WTC11 (cell line): Measurements from ENCODE around the gene UBE2S. TPM values are rescaled to one million over a fixed set of nuclear protein-coding genes. Genes with fewer than 3 reads are reported as not detected.
"Not testable (repeated sequence)": the region's sequence is repeated elsewhere in the genome, so short reads cannot be mapped to it uniquely, and the experiment has no call there.

Experiments used
- ATAC-seq: fragments of 200-7000 bp; cut with Tn5 transposase; 2 replicates; pipeline ENCODE4 v1.10.0; 2021; ENCODE audit warnings: mild to moderate bottlenecking, moderate library complexity
- CTCF ChIA-PET: fragments of 300-600 bp; sonication (Branson Sonifier 250); formaldehyde crosslinking; loops from one replicate; lab custom pipeline; 2021; ENCODE audit warnings: antibody characterized with exemption; lab: Charles Lee
- POLR2A ChIA-PET: fragments of 350-600 bp; sonication (Branson Sonifier 250); formaldehyde crosslinking; loops from one replicate; lab custom pipeline; 2021; ENCODE audit warnings: antibody characterized with exemption; lab: Charles Lee
- DNase-seq: peaks from one replicate; pipeline ENCODE4 v3.0.0; 2021; ENCODE audit warnings: low spot score
- H3K27ac Mint-ChIP-seq: 2 replicates; pipeline ENCODE4 v1.8.0; 2021; ENCODE audit warnings: mixed read lengths
- H3K27me3 Mint-ChIP-seq: 2 replicates; pipeline ENCODE4 v1.8.0; 2021; ENCODE audit warnings: low read depth, mild to moderate bottlenecking, moderate library complexity, mixed read lengths
- H3K36me3 Mint-ChIP-seq: 2 replicates; pipeline ENCODE4 v1.8.0; 2021; ENCODE audit warnings: mixed read lengths
- H3K4me1 Mint-ChIP-seq: 2 replicates; pipeline ENCODE4 v1.8.0; 2022; ENCODE audit warnings: mixed read lengths
- H3K4me3 Mint-ChIP-seq: 2 replicates; pipeline ENCODE4 v1.8.0; 2021; ENCODE audit warnings: mild to moderate bottlenecking, moderate library complexity, mixed read lengths
- H3K9me3 Mint-ChIP-seq: 2 replicates; pipeline ENCODE4 v1.8.0; 2021; ENCODE audit warnings: mixed read lengths
- CBFB ChIP-seq: sonication (generic); formaldehyde crosslinking; IDR thresholded peaks from 2 replicates; pipeline ENCODE4 v1.8.1; 2022; ENCODE audit warnings: mild to moderate bottlenecking, low read depth, missing genetic modification reagents
- ESRRA ChIP-seq: sonication (generic); formaldehyde crosslinking; IDR thresholded peaks from 2 replicates; pipeline ENCODE4 v1.8.1; 2022; ENCODE audit warnings: mild to moderate bottlenecking, missing genetic modification reagents, borderline replicate concordance
- FOXP1 ChIP-seq: sonication (generic); formaldehyde crosslinking; IDR thresholded peaks from 2 replicates; pipeline ENCODE4 v1.8.0; 2022; ENCODE audit warnings: missing genetic modification reagents, mild to moderate bottlenecking, moderate library complexity, borderline replicate concordance
- GTF2I ChIP-seq: fragments of 250-450 bp; sonication (Bioruptor Pico); conservative IDR thresholded peaks from 2 replicates; pipeline ENCODE4 v1.4.0; 2021; ENCODE audit warnings: mild to moderate bottlenecking
- IRF2 ChIP-seq: sonication (generic); formaldehyde crosslinking; IDR thresholded peaks from 2 replicates; pipeline ENCODE4 v1.8.0; 2022; ENCODE audit warnings: low read depth, missing genetic modification reagents, borderline replicate concordance
- JAZF1 ChIP-seq: fragments of 250-450 bp; sonication (Bioruptor Pico); IDR thresholded peaks from 2 replicates; pipeline ENCODE4 v1.9.0; 2021; ENCODE audit warnings: moderate library complexity, mild to moderate bottlenecking, inconsistent platforms
- NFATC4 ChIP-seq: fragments of 250-450 bp; sonication (Bioruptor Pico); IDR thresholded peaks from 2 replicates; pipeline ENCODE4 v1.9.0; 2021; ENCODE audit warnings: mild to moderate bottlenecking
- NR3C1 ChIP-seq: sonication (generic); formaldehyde crosslinking; conservative IDR thresholded peaks from 2 replicates; pipeline ENCODE4 v1.8.1; 2023; ENCODE audit warnings: low read depth, mild to moderate bottlenecking, missing genetic modification reagents
- SOX15 ChIP-seq: fragments of 250-450 bp; sonication (Bioruptor Pico); IDR thresholded peaks from 2 replicates; pipeline ENCODE4 v1.9.0; 2021; ENCODE audit warnings: mild to moderate bottlenecking
- ZNF232 ChIP-seq: sonication (generic); formaldehyde crosslinking; IDR thresholded peaks from 2 replicates; pipeline ENCODE4 v1.8.0; 2022; ENCODE audit warnings: mild to moderate bottlenecking, missing genetic modification reagents
- ZNF396 ChIP-seq: fragments of 250-450 bp; sonication (Bioruptor Pico); IDR thresholded peaks from 2 replicates; pipeline ENCODE4 v1.8.0; 2021; ENCODE audit warnings: mild to moderate bottlenecking, moderate library complexity, borderline replicate concordance
- ZNF423 ChIP-seq: fragments of 250-450 bp; sonication (Bioruptor Pico); IDR thresholded peaks from 2 replicates; pipeline ENCODE4 v2.1.2; 2022; ENCODE audit warnings: mild to moderate bottlenecking, moderate library complexity
- total RNA-seq: library from RNA; stranded (reverse); gene quantifications from 3 replicates; pipeline ENCODE4 v1.2.3, GENCODE V29; 2021
- TF ChIP-seq, protein P1 (sequence below): sonication (generic); formaldehyde crosslinking; IDR thresholded peaks from 2 replicates; pipeline ENCODE4 v1.8.1; 2023; ENCODE audit warnings: mild to moderate bottlenecking, missing genetic modification reagents
- TF ChIP-seq, protein P2 (sequence below): sonication (generic); formaldehyde crosslinking; IDR thresholded peaks from 2 replicates; pipeline ENCODE4 v1.8.0; 2022; ENCODE audit warnings: missing genetic modification reagents
- TF ChIP-seq, protein P3 (sequence below): sonication (generic); formaldehyde crosslinking; IDR thresholded peaks from 2 replicates; pipeline ENCODE4 v1.8.1; 2022; ENCODE audit warnings: missing genetic modification reagents, borderline replicate concordance
- TF ChIP-seq, protein P4 (sequence below): sonication (generic); formaldehyde crosslinking; IDR thresholded peaks from 2 replicates; pipeline ENCODE4 v1.8.1; 2022; ENCODE audit warnings: low read depth, missing genetic modification reagents, borderline replicate concordance
- TF ChIP-seq, protein P5 (sequence below): sonication (generic); formaldehyde crosslinking; IDR thresholded peaks from 2 replicates; pipeline ENCODE4 v1.8.0; 2022; ENCODE audit warnings: mild to moderate bottlenecking, missing genetic modification reagents
- TF ChIP-seq, protein P6 (sequence below): fragments of 250-450 bp; sonication (Bioruptor Pico); IDR thresholded peaks from 2 replicates; pipeline ENCODE4 v2.1.2; 2022; ENCODE audit warnings: mild to moderate bottlenecking, moderate library complexity

UBE2S gene
- total RNA-seq, 1 experiment from 2014 or later, result 442 TPM

DNA sequence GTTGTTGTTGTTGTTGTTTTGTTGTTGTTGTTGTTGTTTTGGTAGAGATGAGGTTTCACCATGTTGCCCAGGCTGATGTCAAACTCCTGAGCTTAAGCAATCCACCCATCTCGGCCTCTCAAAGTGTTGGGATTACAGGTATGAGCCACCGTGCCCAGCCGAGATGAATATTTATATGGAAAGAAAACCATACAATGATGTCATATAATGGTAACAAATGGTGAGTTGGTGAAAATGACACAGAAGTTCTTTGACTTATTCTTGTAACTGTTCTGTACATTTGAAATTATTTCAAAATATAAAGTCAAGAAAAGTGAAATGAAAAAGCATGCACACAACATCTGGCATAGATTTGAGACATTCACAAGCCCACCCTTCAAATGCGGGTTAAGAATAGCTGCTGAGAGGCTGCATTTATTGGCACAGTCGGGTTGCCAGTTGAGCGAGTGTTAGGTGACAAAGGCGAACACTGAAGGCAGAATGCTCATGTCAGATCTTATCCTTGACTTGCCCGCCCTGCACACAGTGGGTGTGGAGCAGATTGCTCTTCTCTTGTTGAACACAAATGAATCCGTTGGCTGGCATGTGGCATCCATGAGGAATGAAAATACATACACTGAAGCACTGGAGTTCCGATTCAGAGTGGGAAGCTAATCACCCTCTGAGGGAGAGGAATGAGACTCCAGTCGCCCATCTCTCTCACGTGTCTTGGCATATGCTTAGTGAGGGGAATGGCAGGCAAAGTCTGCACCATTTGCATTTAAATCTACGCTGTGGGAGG is 15.8 kb upstream of the UBE2S start (continued):
- TF ChIP-seq, protein P1, sequence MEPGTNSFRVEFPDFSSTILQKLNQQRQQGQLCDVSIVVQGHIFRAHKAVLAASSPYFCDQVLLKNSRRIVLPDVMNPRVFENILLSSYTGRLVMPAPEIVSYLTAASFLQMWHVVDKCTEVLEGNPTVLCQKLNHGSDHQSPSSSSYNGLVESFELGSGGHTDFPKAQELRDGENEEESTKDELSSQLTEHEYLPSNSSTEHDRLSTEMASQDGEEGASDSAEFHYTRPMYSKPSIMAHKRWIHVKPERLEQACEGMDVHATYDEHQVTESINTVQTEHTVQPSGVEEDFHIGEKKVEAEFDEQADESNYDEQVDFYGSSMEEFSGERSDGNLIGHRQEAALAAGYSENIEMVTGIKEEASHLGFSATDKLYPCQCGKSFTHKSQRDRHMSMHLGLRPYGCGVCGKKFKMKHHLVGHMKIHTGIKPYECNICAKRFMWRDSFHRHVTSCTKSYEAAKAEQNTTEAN (CRISPR knock-in tag), result no peak
- TF ChIP-seq CBFB (CRISPR knock-in tag) (no peak), FOXP1 (CRISPR knock-in tag) (no peak), IRF2 (no peak), ESRRA (CRISPR knock-in tag) (no peak), ZNF423 (CRISPR knock-in tag) (no peak), ZNF232 (CRISPR knock-in tag) (no peak)
- TF ChIP-seq, protein P2, sequence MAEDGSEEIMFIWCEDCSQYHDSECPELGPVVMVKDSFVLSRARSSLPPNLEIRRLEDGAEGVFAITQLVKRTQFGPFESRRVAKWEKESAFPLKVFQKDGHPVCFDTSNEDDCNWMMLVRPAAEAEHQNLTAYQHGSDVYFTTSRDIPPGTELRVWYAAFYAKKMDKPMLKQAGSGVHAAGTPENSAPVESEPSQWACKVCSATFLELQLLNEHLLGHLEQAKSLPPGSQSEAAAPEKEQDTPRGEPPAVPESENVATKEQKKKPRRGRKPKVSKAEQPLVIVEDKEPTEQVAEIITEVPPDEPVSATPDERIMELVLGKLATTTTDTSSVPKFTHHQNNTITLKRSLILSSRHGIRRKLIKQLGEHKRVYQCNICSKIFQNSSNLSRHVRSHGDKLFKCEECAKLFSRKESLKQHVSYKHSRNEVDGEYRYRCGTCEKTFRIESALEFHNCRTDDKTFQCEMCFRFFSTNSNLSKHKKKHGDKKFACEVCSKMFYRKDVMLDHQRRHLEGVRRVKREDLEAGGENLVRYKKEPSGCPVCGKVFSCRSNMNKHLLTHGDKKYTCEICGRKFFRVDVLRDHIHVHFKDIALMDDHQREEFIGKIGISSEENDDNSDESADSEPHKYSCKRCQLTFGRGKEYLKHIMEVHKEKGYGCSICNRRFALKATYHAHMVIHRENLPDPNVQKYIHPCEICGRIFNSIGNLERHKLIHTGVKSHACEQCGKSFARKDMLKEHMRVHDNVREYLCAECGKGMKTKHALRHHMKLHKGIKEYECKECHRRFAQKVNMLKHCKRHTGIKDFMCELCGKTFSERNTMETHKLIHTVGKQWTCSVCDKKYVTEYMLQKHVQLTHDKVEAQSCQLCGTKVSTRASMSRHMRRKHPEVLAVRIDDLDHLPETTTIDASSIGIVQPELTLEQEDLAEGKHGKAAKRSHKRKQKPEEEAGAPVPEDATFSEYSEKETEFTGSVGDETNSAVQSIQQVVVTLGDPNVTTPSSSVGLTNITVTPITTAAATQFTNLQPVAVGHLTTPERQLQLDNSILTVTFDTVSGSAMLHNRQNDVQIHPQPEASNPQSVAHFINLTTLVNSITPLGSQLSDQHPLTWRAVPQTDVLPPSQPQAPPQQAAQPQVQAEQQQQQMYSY (CRISPR knock-in tag), result no peak
- TF ChIP-seq, protein P3, sequence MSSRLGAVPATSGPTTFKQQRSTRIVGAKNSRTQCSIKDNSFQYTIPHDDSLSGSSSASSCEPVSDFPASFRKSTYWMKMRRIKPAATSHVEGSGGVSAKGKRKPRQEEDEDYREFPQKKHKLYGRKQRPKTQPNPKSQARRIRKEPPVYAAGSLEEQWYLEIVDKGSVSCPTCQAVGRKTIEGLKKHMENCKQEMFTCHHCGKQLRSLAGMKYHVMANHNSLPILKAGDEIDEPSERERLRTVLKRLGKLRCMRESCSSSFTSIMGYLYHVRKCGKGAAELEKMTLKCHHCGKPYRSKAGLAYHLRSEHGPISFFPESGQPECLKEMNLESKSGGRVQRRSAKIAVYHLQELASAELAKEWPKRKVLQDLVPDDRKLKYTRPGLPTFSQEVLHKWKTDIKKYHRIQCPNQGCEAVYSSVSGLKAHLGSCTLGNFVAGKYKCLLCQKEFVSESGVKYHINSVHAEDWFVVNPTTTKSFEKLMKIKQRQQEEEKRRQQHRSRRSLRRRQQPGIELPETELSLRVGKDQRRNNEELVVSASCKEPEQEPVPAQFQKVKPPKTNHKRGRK (CRISPR knock-in tag), result no peak

DNA sequence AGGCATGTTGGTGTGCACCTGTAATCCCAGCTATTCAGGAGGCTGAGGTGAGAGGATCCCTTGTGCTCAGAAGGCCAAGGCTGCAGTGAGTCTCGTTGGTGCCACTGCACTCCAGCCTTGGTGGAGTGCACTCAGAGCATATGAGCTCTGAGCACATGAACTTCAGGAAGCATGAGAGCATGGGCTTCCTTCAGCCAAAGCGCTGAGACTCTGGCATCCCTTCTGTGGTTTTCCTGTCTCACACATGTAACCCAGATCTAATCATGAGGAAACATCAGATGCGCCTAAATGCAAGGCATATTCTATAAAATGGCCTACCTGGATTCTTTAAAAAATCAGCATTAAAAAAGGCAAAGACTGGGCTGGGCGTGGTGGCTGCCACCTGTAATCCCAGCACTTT is 13.7 kb upstream of the UBE2S start:
- H3K4me3 Mint-ChIP-seq, H3K27ac Mint-ChIP-seq, POLR2A ChIA-PET, H3K4me1 Mint-ChIP-seq, H3K9me3 Mint-ChIP-seq, ATAC-seq, DNase-seq, H3K36me3 Mint-ChIP-seq: not testable (repeated sequence)
- peaks cover 77% of the 10 kb centered on the region for H3K27me3 Mint-ChIP-seq
- CTCF ChIA-PET, result interaction anchor here (0.6 kb wide), 1 partner anchor 261 kb away, joined by 4 read pairs; no protein-coding TSS in a partner anchor

DNA sequence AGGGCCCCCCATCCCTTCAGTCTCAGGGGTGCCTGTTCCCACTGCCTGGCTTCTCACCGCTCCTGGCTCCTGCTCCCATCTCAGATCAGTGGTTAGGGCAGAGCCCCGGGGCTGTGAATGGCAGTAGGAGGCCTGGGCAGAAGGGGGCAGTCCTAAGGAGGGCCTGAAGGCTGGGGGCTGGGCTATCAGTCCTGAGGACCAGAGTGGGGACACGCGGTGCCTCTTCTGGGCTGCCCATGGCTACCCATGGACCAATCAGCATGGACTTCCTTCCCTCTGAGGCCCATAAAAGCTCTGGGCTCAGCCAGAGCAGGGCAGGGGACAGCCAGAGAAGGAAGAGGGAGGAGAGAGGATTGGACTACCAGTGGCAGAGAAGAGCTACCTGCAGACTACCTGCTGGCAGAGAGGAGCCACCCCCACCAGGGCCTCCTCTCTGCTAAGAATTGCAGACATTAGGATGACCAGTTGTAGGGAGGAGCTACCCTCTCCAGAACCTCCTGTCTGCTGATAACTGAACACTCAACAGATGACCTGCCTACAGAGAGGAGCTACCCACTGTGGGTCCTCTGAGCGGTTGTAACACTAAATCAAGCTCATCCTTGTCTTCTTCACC is 12.1 kb upstream of the UBE2S start:
- ChIA-PET POLR2A (interaction anchor here (0.5 to 0.6 kb wide), 2 partner anchors 11 to 27 kb away, joined by 3 to 5 read pairs; no protein-coding TSS in a partner anchor), CTCF (interaction anchor here (0.9 to 3.2 kb wide), 7 partner anchors 8 to 331 kb away, joined by 3 to 16 read pairs (median 5); partner anchors contain the start of gene ISOC2)
- Mint-ChIP-seq H3K4me1 (peaks cover 2% of the 10 kb centered on the region), H3K4me3 (no peak overlapping the region), H3K27ac (no peak overlapping the region), H3K36me3 (no peaks in the 10 kb centered on the region), H3K9me3 (no peaks in the 10 kb centered on the region), H3K27me3 (peaks cover 76% of the 10 kb centered on the region)
- peak; percentile 55 for ATAC-seq
- DNase-seq, result peak; percentile 22
- TF ChIP-seq, protein P4, sequence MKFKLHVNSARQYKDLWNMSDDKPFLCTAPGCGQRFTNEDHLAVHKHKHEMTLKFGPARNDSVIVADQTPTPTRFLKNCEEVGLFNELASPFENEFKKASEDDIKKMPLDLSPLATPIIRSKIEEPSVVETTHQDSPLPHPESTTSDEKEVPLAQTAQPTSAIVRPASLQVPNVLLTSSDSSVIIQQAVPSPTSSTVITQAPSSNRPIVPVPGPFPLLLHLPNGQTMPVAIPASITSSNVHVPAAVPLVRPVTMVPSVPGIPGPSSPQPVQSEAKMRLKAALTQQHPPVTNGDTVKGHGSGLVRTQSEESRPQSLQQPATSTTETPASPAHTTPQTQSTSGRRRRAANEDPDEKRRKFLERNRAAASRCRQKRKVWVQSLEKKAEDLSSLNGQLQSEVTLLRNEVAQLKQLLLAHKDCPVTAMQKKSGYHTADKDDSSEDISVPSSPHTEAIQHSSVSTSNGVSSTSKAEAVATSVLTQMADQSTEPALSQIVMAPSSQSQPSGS (CRISPR knock-in tag), result no peak
- TF ChIP-seq, protein P1 (CRISPR knock-in tag), result no peak
- no peak for TF ChIP-seq NR3C1 (CRISPR knock-in tag)
- TF ChIP-seq, protein P5, sequence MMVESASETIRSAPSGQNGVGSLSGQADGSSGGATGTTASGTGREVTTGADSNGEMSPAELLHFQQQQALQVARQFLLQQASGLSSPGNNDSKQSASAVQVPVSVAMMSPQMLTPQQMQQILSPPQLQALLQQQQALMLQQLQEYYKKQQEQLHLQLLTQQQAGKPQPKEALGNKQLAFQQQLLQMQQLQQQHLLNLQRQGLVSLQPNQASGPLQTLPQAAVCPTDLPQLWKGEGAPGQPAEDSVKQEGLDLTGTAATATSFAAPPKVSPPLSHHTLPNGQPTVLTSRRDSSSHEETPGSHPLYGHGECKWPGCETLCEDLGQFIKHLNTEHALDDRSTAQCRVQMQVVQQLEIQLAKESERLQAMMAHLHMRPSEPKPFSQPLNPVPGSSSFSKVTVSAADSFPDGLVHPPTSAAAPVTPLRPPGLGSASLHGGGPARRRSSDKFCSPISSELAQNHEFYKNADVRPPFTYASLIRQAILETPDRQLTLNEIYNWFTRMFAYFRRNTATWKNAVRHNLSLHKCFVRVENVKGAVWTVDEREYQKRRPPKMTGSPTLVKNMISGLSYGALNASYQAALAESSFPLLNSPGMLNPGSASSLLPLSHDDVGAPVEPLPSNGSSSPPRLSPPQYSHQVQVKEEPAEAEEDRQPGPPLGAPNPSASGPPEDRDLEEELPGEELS (CRISPR knock-in tag), result no peak
- TF ChIP-seq JAZF1, result no peak
- TF ChIP-seq SOX15 (CRISPR knock-in tag), result no peak
- TF ChIP-seq, protein P6, sequence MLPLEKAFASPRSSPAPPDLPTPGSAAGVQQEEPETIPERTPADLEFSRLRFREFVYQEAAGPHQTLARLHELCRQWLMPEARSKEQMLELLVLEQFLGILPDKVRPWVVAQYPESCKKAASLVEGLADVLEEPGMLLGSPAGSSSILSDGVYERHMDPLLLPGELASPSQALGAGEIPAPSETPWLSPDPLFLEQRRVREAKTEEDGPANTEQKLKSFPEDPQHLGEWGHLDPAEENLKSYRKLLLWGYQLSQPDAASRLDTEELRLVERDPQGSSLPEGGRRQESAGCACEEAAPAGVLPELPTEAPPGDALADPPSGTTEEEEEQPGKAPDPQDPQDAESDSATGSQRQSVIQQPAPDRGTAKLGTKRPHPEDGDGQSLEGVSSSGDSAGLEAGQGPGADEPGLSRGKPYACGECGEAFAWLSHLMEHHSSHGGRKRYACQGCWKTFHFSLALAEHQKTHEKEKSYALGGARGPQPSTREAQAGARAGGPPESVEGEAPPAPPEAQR (CRISPR knock-in tag), result no peak
- no peak for TF ChIP-seq NFATC4 (CRISPR knock-in tag)
- no peak for TF ChIP-seq GTF2I
- no peak for TF ChIP-seq ZNF396 (CRISPR knock-in tag)
